ENCODE results near the gene WSCD2.

The WSCD2 gene

DNA sequence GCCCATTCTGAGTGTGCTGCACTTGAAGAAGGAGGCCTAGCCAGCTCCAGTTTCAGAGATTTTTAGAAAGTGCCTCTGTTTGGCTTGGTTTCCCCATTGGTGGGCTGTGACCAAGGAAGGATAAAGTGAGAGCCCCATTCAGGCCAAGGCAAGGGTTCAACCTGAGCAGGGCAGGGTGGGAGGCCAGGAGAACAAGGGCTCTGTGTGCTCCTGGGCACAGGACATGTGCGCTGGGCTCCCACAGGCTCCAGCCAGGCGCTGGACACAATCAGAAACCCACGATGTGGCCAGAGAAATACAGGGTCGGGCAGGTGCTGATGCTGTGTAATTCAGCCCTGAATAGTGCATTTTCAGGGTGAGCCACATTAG, 23.1 kb downstream of the WSCD2 start:
- Histone ChIP-seq H3K9ac (ENCODE audit: low read depth, low read length) (no peak overlapping the region), H3K4me2 (ENCODE audit: insufficient read depth, low read length) (no peak overlapping the region), H3K4me1 (ENCODE audit: insufficient read depth, low read length) (no peaks in the 10 kb centered on the region), H3K9me3 (ENCODE audit: insufficient read depth, low read length, severe bottlenecking) (no peaks in the 10 kb centered on the region), H2AFZ (ENCODE audit: low read depth, low read length) (no peak overlapping the region), H3K27ac (ENCODE audit: low read length) (no peak overlapping the region), H3K27me3 (ENCODE audit: insufficient read depth, low read length, poor library complexity) (peaks cover under 1% of the 10 kb centered on the region), H3K79me2 (ENCODE audit: insufficient read depth, low read length) (no peaks in the 10 kb centered on the region), H4K20me1 (ENCODE audit: insufficient read depth, low read length) (no peaks in the 10 kb centered on the region), H3K36me3 (ENCODE audit: insufficient read depth, low read length) (no peaks in the 10 kb centered on the region), H3K4me3 (ENCODE audit: low read depth in 1 of 2, low read length in 2 of 2) (no peak overlapping the region)
- ATAC-seq (ENCODE audit: insufficient read depth, low read depth): no peak
- DNase-seq: no peak
- TF ChIP-seq EZH2 (IDR thresholded peaks at IDR 0.05; ENCODE audit: borderline replicate concordance, low read depth, low read length, severe bottlenecking): no peak
- TF ChIP-seq, protein P1, sequence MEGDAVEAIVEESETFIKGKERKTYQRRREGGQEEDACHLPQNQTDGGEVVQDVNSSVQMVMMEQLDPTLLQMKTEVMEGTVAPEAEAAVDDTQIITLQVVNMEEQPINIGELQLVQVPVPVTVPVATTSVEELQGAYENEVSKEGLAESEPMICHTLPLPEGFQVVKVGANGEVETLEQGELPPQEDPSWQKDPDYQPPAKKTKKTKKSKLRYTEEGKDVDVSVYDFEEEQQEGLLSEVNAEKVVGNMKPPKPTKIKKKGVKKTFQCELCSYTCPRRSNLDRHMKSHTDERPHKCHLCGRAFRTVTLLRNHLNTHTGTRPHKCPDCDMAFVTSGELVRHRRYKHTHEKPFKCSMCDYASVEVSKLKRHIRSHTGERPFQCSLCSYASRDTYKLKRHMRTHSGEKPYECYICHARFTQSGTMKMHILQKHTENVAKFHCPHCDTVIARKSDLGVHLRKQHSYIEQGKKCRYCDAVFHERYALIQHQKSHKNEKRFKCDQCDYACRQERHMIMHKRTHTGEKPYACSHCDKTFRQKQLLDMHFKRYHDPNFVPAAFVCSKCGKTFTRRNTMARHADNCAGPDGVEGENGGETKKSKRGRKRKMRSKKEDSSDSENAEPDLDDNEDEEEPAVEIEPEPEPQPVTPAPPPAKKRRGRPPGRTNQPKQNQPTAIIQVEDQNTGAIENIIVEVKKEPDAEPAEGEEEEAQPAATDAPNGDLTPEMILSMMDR (IDR thresholded peaks at IDR 0.05; ENCODE audit: borderline replicate concordance, extremely low read depth, low read length, poor library complexity, severe bottlenecking): no peak

DNA sequence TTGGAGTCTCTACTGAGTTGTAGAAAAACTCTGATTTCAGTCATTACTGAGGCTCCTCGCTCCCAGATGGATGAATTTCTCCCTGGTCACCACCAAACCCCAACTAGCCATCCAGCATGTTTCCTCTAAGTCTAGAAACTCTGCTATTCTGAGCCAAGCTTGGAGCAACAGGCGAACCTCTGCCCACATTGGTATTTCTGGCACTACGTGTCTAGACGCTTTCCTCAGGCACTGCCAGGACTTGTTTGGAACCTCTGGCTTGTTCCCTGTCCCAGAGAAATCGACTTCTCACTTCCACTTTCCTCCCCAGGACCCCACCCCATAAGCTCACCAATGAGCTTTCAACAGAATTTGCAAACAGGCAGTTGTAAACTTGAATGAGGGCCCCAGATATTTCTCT, 27.6 kb downstream of the WSCD2 start:
- no peak for TF ChIP-seq EZH2 (IDR thresholded peaks at IDR 0.05; ENCODE audit: borderline replicate concordance, low read depth, low read length, severe bottlenecking)
- TF ChIP-seq, protein P1 (IDR thresholded peaks at IDR 0.05; ENCODE audit: borderline replicate concordance, extremely low read depth, low read length, poor library complexity, severe bottlenecking): no peak
- Histone ChIP-seq H3K27me3 (ENCODE audit: insufficient read depth, low read length, poor library complexity) (peaks cover 3% of the 10 kb centered on the region), H2AFZ (ENCODE audit: low read depth, low read length) (no peak overlapping the region), H3K79me2 (ENCODE audit: insufficient read depth, low read length) (no peaks in the 10 kb centered on the region), H3K4me1 (ENCODE audit: insufficient read depth, low read length) (no peaks in the 10 kb centered on the region), H3K27ac (ENCODE audit: low read length) (no peak overlapping the region), H3K9me3 (ENCODE audit: insufficient read depth, low read length, severe bottlenecking) (no peaks in the 10 kb centered on the region), H3K4me2 (ENCODE audit: insufficient read depth, low read length) (no peak overlapping the region), H3K36me3 (ENCODE audit: insufficient read depth, low read length) (no peaks in the 10 kb centered on the region), H4K20me1 (ENCODE audit: insufficient read depth, low read length) (no peaks in the 10 kb centered on the region), H3K4me3 (ENCODE audit: low read depth in 1 of 2, low read length in 2 of 2) (no peak overlapping the region), H3K9ac (ENCODE audit: low read depth, low read length) (no peak overlapping the region)
- no peak for ATAC-seq (ENCODE audit: insufficient read depth, low read depth)
- no peak for DNase-seq

DNA sequence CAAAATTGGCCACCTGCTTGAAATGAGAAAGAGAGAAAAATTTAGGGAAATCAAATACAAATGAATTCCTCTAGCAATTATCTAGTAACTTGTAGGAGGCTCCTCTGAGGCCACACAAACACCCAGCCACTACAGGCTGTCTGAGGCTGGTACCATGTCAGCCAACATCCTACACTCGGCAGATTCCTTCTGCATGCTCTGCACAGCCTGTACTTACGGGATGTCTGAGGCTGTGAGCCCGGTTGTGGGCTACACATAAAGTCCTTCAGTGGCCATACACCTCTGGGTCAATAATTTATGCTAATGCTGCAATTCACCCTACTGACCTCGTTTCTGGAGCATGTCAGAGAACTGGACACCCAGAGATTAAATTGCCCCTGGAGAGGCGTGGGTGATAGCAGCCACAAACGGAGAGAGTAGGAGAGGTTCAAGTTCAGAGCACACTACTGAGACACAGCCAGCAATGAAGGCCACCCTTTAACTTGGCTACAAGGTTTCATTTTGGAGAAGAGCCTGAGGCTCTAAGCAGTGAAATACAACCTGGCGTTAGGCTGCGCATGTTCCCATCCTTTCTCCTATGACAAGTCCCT, 28.9 kb downstream of the WSCD2 start:
- H3K9me3 ChIP-seq (ENCODE audit: insufficient read depth, low read length, severe bottlenecking): no peaks in the 10 kb centered on the region
- no peaks in the 10 kb centered on the region for H3K79me2 ChIP-seq (ENCODE audit: insufficient read depth, low read length)
- DNase-seq (no peak), ATAC-seq (ENCODE audit: insufficient read depth, low read depth) (no peak)
- peaks cover 3% of the 10 kb centered on the region for H3K27me3 ChIP-seq (ENCODE audit: insufficient read depth, low read length, poor library complexity)
- H2AFZ ChIP-seq (ENCODE audit: low read depth, low read length): no peak overlapping the region
- H3K27ac ChIP-seq (ENCODE audit: low read length): no peak overlapping the region
- no peak overlapping the region for H3K9ac ChIP-seq (ENCODE audit: low read depth, low read length)
- no peak for TF ChIP-seq EZH2 (IDR thresholded peaks at IDR 0.05; ENCODE audit: borderline replicate concordance, low read depth, low read length, severe bottlenecking)
- TF ChIP-seq, protein P1 (IDR thresholded peaks at IDR 0.05; ENCODE audit: borderline replicate concordance, extremely low read depth, low read length, poor library complexity, severe bottlenecking): no peak
- no peaks in the 10 kb centered on the region for H3K4me1 ChIP-seq (ENCODE audit: insufficient read depth, low read length)
- H3K4me2 ChIP-seq (ENCODE audit: insufficient read depth, low read length): no peak overlapping the region
- no peak overlapping the region for H3K4me3 ChIP-seq (ENCODE audit: low read depth in 1 of 2, low read length in 2 of 2)
- H4K20me1 ChIP-seq (ENCODE audit: insufficient read depth, low read length): no peaks in the 10 kb centered on the region
- H3K36me3 ChIP-seq (ENCODE audit: insufficient read depth, low read length): no peaks in the 10 kb centered on the region

DNA sequence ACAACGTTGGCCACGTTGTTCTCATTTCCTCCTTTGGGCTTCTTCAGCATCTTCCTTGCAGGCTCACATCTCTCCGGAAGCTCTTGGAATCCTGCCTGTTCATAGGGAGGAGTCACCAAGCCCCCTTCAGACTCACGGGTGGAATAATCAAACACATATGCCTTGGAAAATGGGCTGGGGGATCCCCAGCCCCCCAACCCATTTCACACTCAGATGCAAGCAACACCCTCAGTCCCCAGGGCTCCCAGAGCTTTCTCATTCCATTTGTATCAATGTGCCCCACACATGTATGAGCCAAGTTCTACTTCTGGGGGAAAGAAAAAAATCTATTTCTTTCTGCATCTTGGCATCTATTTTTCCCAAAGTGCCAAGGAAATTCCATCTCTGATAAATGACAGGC, 33.1 kb downstream of the WSCD2 start:
- H3K9ac ChIP-seq (ENCODE audit: low read depth, low read length): no peak overlapping the region
- H3K4me2 ChIP-seq (ENCODE audit: insufficient read depth, low read length): no peak overlapping the region
- H4K20me1 ChIP-seq (ENCODE audit: insufficient read depth, low read length): no peaks in the 10 kb centered on the region
- TF ChIP-seq EZH2 (IDR thresholded peaks at IDR 0.05; ENCODE audit: borderline replicate concordance, low read depth, low read length, severe bottlenecking): no peak
- TF ChIP-seq, protein P1 (IDR thresholded peaks at IDR 0.05; ENCODE audit: borderline replicate concordance, extremely low read depth, low read length, poor library complexity, severe bottlenecking): no peak
- no peak for DNase-seq
- H3K9me3 ChIP-seq (ENCODE audit: insufficient read depth, low read length, severe bottlenecking): no peaks in the 10 kb centered on the region
- H3K79me2 ChIP-seq (ENCODE audit: insufficient read depth, low read length): no peaks in the 10 kb centered on the region
- H3K27me3 ChIP-seq (ENCODE audit: insufficient read depth, low read length, poor library complexity): peaks cover 3% of the 10 kb centered on the region
- H3K4me1 ChIP-seq (ENCODE audit: insufficient read depth, low read length): no peaks in the 10 kb centered on the region
- H3K27ac ChIP-seq (ENCODE audit: low read length): no peak overlapping the region
- no peaks in the 10 kb centered on the region for H3K36me3 ChIP-seq (ENCODE audit: insufficient read depth, low read length)
- no peak overlapping the region for H2AFZ ChIP-seq (ENCODE audit: low read depth, low read length)
- H3K4me3 ChIP-seq (ENCODE audit: low read depth in 1 of 2, low read length in 2 of 2): no peak overlapping the region
- ATAC-seq (ENCODE audit: insufficient read depth, low read depth): no peak
